Activated naive CD8-positive, alpha-beta T cell (primary cell): ENCODE data around the gene DLK2.

Source experiments
- H3K27ac Mint-ChIP-seq: one replicate; pipeline ENCODE4 v1.8.0; 2021; ENCODE audit warnings: mixed read lengths
- H3K27me3 Mint-ChIP-seq: one replicate; pipeline ENCODE4 v1.8.0; 2021; ENCODE audit warnings: mixed read lengths
- H3K36me3 Mint-ChIP-seq: one replicate; pipeline ENCODE4 v1.8.0; 2021; ENCODE audit warnings: mixed read lengths
- H3K4me1 Mint-ChIP-seq: one replicate; pipeline ENCODE4 v1.8.0; 2021; ENCODE audit warnings: low read depth, mixed read lengths
- H3K4me3 Mint-ChIP-seq: one replicate; pipeline ENCODE4 v1.8.0; 2021; ENCODE audit warnings: mild to moderate bottlenecking, mixed read lengths
- H3K9me3 Mint-ChIP-seq: one replicate; pipeline ENCODE4 v1.8.0; 2021; ENCODE audit warnings: low read depth, mixed read lengths

DLK2 gene

GRCh38 chr6:43451939-43452338, 3.4 kb downstream of the DLK2 start:
- Mint-ChIP-seq H3K9me3 (no peaks in the 10 kb centered on the region), H3K27ac (no peak overlapping the region), H3K36me3 (peaks cover 2% of the 10 kb centered on the region), H3K27me3 (no peaks in the 10 kb centered on the region), H3K4me1 (peaks cover 17% of the 10 kb centered on the region), H3K4me3 (no peak overlapping the region)

DNA sequence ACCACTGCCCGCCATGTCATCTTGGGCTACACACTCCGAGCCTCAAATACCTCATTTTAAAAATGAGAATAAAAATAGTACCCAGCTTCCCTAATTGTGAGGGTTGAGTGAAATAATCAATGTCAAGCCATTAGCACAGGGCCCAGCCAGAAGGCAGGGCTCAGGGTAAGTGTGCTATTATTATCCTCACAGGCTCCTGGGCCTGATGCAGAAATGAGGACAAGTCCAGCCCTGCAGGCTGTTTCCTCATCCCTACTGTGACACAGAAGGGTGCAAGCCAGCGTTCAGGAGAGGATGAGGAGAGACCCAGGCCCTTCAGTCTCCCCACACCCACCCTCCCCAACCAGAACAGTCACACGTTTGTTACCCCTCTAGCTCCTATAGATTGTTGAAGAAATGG, 4.0 kb downstream of the DLK2 start:
- Mint-ChIP-seq H3K9me3 (no peaks in the 10 kb centered on the region), H3K4me3 (no peak overlapping the region), H3K27me3 (no peaks in the 10 kb centered on the region), H3K36me3 (peaks cover 2% of the 10 kb centered on the region), H3K4me1 (peaks cover 14% of the 10 kb centered on the region), H3K27ac (no peak overlapping the region)

GRCh38 chr6:43450699-43451131, 4.6 kb downstream of the DLK2 start:
- Mint-ChIP-seq H3K27me3 (no peaks in the 10 kb centered on the region), H3K4me3 (no peak overlapping the region), H3K36me3 (peaks cover 2% of the 10 kb centered on the region), H3K4me1 (peaks cover 8% of the 10 kb centered on the region), H3K27ac (no peak overlapping the region), H3K9me3 (no peaks in the 10 kb centered on the region)

- Mint-ChIP-seq H3K27me3 (no peaks in the 10 kb centered on the region), H3K9me3 (no peaks in the 10 kb centered on the region), H3K4me3 (no peak overlapping the region), H3K27ac (no peak overlapping the region), H3K4me1 (peaks cover 2% of the 10 kb centered on the region), H3K36me3 (peaks cover 2% of the 10 kb centered on the region)
Measured at GRCh38 chr6:43448916-43449315, 6.4 kb downstream of the DLK2 start.

DNA sequence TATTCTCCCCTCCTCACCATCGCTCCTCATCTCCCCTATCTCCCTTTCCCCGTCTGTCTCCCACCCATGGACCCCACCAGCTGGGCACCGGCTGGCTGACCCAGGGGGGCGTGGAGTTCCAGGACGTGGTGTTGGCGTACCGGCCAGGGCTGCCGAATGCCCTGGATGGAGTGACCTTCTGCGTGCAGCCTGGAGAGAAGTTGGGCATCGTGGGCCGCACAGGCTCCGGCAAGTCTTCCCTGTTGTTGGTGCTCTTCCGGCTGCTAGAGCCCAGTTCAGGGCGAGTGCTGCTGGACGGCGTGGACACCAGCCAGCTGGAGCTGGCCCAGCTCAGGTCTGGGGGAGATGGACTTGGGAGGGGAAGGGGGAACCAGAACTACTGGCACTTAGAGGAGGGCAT, 7.7 kb downstream of the DLK2 start:
- no peaks in the 10 kb centered on the region for H3K9me3 Mint-ChIP-seq
- H3K4me3 Mint-ChIP-seq: no peak overlapping the region
- no peaks in the 10 kb centered on the region for H3K4me1 Mint-ChIP-seq
- H3K36me3 Mint-ChIP-seq: peaks cover 2% of the 10 kb centered on the region
- H3K27me3 Mint-ChIP-seq: no peaks in the 10 kb centered on the region
- no peak overlapping the region for H3K27ac Mint-ChIP-seq

- H3K36me3 Mint-ChIP-seq: peaks cover 2% of the 10 kb centered on the region
- H3K27ac Mint-ChIP-seq: no peak overlapping the region
- no peaks in the 10 kb centered on the region for H3K4me1 Mint-ChIP-seq
- no peak overlapping the region for H3K4me3 Mint-ChIP-seq
- no peaks in the 10 kb centered on the region for H3K27me3 Mint-ChIP-seq
- H3K9me3 Mint-ChIP-seq: no peaks in the 10 kb centered on the region
Measured at GRCh38 chr6:43445576-43445975, 9.8 kb downstream of the DLK2 start.

GRCh38 chr6:43444582-43444981, 10.8 kb downstream of the DLK2 start:
- H3K27ac Mint-ChIP-seq: no peak overlapping the region

GRCh38 chr6:43444036-43444435, 11.3 kb downstream of the DLK2 start:
- Mint-ChIP-seq H3K4me1 (no peaks in the 10 kb centered on the region), H3K27me3 (no peaks in the 10 kb centered on the region), H3K27ac (no peak overlapping the region), H3K36me3 (peaks cover 2% of the 10 kb centered on the region), H3K9me3 (no peaks in the 10 kb centered on the region), H3K4me3 (no peak overlapping the region)

More at GRCh38 chr6:43444582-43444981, 10.8 kb downstream of the DLK2 start:
- Mint-ChIP-seq H3K9me3 (no peaks in the 10 kb centered on the region), H3K36me3 (peaks cover 2% of the 10 kb centered on the region), H3K27me3 (no peaks in the 10 kb centered on the region), H3K4me1 (no peaks in the 10 kb centered on the region), H3K4me3 (no peak overlapping the region)

DNA sequence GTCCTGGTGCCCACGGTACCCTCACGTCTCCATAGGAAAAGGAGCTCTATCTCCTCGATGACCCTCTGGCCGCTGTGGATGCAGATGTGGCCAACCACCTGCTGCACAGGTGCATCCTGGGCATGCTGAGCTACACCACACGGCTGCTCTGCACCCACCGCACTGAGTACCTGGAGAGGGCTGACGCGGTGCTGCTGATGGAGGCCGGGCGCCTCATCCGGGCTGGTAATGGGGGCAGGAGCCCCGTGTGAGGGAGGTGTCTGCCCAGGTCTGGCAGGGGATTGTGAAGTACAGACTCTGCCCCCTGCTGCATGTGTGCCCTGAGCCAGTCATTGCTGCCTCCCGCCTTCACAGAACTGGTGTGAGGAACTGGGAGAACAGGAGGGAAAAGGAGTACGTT, 12.4 kb downstream of the DLK2 start:
- Mint-ChIP-seq H3K27me3 (no peaks in the 10 kb centered on the region), H3K4me3 (no peak overlapping the region), H3K27ac (no peak overlapping the region), H3K9me3 (no peaks in the 10 kb centered on the region), H3K36me3 (no peaks in the 10 kb centered on the region), H3K4me1 (no peaks in the 10 kb centered on the region)

- Mint-ChIP-seq H3K27ac (no peak overlapping the region), H3K36me3 (no peaks in the 10 kb centered on the region)
Measured at GRCh38 chr6:43437700-43438099, 17.6 kb downstream of the DLK2 start.

GRCh38 chr6:43436577-43437282, 18.6 kb downstream of the DLK2 start:
- Mint-ChIP-seq H3K36me3 (peaks cover 1% of the 10 kb centered on the region), H3K27ac (no peak overlapping the region), H3K27me3 (no peaks in the 10 kb centered on the region), H3K9me3 (no peaks in the 10 kb centered on the region), H3K4me3 (no peak overlapping the region), H3K4me1 (peaks cover 2% of the 10 kb centered on the region)

More at GRCh38 chr6:43437700-43438099, 17.6 kb downstream of the DLK2 start:
- Mint-ChIP-seq H3K27me3 (no peaks in the 10 kb centered on the region), H3K4me3 (no peak overlapping the region), H3K4me1 (no peaks in the 10 kb centered on the region), H3K9me3 (no peaks in the 10 kb centered on the region)

DNA sequence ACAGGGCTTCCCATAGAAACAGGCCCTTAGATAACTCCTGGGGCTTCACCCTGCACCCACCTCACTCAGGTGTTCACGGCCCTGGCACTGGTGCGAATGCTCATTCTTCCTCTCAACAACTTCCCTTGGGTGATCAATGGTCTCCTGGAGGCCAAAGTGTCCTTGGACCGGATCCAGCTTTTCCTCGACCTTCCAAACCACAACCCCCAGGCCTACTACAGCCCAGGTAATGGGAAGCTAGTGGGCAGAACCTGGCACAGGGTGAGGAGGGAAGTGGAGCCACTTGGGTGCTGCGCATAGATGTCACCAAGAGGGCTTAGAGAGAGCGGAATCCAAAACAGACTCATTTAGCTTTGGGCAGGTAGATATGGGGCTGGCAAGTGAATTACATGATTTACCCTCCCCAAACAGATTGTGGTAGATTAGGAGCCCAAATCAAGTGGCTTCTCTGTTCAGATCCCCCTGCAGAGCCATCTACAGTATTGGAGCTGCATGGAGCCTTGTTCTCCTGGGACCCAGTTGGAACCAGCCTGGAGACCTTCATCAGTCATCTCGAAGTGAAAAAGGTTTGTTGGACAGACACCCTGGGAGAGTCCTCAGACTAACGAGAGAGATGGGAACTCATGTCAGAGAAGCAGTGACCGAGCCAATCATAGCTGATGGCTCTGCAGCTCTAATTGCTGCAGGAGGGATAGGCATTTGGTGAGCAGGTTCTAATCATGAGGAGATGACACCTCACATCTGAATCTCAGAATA, 19.5 kb downstream of the DLK2 start:
- peaks cover 3% of the 10 kb centered on the region for H3K36me3 Mint-ChIP-seq
- H3K9me3 Mint-ChIP-seq: no peaks in the 10 kb centered on the region
- no peaks in the 10 kb centered on the region for H3K27me3 Mint-ChIP-seq
- no peak overlapping the region for H3K27ac Mint-ChIP-seq
- H3K4me3 Mint-ChIP-seq: no peak overlapping the region
- H3K4me1 Mint-ChIP-seq: peaks cover 2% of the 10 kb centered on the region

GRCh38 chr6:43434943-43435342, 20.4 kb downstream of the DLK2 start:
- Mint-ChIP-seq H3K4me3 (no peak overlapping the region), H3K36me3 (peaks cover 3% of the 10 kb centered on the region), H3K9me3 (no peaks in the 10 kb centered on the region), H3K27ac (no peak overlapping the region), H3K27me3 (no peaks in the 10 kb centered on the region), H3K4me1 (peaks cover 2% of the 10 kb centered on the region)

- no peak overlapping the region for H3K4me3 Mint-ChIP-seq
- no peak overlapping the region for H3K27ac Mint-ChIP-seq
- H3K9me3 Mint-ChIP-seq: no peaks in the 10 kb centered on the region
- peaks cover 2% of the 10 kb centered on the region for H3K4me1 Mint-ChIP-seq
- peaks cover 3% of the 10 kb centered on the region for H3K36me3 Mint-ChIP-seq
- H3K27me3 Mint-ChIP-seq: no peaks in the 10 kb centered on the region
Measured at GRCh38 chr6:43434001-43434840, 21.1 kb downstream of the DLK2 start.

- Mint-ChIP-seq H3K4me3 (no peak overlapping the region), H3K9me3 (no peaks in the 10 kb centered on the region)
Measured at GRCh38 chr6:43433148-43433547, 22.2 kb downstream of the DLK2 start.

More at GRCh38 chr6:43433148-43433547, 22.2 kb downstream of the DLK2 start:
- peaks cover 12% of the 10 kb centered on the region for H3K4me1 Mint-ChIP-seq
- H3K27me3 Mint-ChIP-seq: no peaks in the 10 kb centered on the region
- H3K36me3 Mint-ChIP-seq: peaks cover 3% of the 10 kb centered on the region
- no peak overlapping the region for H3K27ac Mint-ChIP-seq
